GM19043 (cell line): ENCODE measurements around the gene GMDS.
"Not testable (repeated sequence)": the region's sequence is repeated elsewhere in the genome, so short reads cannot be mapped to it uniquely, and the experiment has no call there.

Experiments used
- ATAC-seq: cut with Tn5 transposase; IDR thresholded peaks from one replicate; pipeline ENCODE4 v1.9.1; 2021; ENCODE audit warnings: low read depth; ENCODE audit not compliant: unreplicated experiment

GMDS gene

DNA sequence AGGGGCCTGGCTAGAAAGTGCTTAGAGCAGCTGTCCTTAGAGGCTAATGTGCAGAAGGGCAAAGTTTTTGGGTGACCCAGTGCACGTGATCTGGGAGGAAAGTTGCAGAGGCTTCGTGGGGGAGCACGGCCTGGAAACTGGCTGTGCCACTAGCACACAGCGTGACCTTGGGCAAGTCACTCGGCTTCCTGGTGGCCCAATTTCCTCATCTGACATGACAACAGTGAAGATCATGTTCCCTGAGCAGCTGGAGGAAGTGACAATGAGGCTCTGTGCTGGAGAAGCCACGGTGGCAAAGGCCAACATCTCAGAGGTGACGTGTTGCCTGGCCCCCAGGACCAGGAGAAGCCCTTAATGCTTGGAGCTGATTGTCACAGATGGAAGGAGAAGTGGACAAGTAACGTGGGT, 536.2 kb downstream of the GMDS start:
- no peak for ATAC-seq

DNA sequence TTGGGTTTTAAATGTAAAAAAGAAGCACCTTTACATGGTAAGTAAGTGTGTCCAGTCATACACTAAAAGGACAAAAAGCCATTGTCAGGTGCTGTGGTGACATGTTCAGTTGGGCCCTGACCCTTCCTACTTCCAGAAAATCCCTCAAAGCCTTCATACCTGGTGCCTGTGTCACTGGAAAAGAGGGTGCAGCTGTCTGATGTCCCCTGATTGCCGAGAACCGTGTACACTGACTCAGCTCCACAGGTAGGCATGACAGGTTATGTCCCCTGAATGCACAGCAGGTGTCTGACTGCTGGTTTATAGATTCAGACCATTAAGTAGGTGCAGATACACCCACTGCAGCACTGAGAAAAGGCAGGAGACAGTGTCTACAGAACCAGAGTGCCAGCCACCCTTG, 536.6 kb downstream of the GMDS start:
- ATAC-seq, result no peak

DNA sequence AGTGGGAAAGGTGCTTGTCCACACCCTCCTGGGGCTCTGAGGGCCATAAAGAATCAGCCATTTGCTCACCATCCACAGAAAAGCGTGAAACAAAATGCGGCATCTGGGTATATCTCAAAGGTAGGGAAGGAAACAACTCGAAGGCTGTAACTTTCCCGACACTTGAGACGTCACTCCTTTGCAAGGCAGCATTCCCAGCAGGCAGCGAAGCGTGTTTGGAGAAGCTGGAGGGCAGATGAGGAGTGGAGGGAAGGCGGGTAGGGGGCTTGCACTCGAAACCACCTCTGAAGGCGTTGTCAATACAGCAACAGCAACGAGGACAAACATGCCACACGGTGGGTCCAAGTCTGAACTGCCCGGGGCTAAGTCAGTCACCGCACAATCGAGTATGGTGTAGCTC, 537.3 kb downstream of the GMDS start:
- no peak for ATAC-seq

DNA sequence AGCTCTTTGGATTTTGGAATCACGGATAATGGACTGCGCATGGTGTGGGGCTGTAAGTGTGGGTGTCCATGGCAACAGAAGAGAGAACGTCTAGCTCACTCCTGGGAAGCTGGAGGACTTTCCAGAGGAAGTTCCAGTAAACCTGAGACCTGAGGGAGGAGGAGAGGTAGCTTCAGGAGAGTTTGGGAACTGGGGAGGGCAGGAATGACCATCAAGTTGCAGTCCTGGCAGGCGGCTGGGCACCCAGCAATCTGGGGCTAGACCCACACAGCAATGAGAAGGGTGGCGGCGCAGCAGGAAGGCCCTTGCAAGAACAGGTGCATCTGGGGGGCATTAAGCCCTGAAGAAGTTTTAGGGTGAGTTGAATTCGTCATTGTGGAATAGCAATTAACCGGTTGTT, 539.8 kb downstream of the GMDS start:
- no peak for ATAC-seq

DNA sequence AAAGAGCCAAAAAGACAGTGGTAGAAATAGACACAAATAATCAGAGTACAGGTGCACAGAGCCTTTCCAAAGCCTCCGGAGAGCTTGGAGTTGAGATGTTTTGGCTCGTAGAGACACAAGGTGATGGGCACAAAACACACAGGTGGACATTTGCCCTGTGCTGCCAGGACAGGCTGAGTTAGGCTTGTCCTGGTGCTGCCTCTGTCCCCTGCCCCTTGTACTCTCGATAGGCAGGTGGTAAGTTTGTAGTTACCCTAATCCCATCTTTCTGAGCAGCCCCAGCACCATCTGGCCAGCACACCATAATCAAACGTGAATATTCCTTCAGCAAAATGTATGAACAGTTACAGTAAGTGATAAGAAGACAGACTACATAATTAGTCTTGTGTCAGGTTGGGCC, 540.2 kb downstream of the GMDS start:
- ATAC-seq, result no peak

DNA sequence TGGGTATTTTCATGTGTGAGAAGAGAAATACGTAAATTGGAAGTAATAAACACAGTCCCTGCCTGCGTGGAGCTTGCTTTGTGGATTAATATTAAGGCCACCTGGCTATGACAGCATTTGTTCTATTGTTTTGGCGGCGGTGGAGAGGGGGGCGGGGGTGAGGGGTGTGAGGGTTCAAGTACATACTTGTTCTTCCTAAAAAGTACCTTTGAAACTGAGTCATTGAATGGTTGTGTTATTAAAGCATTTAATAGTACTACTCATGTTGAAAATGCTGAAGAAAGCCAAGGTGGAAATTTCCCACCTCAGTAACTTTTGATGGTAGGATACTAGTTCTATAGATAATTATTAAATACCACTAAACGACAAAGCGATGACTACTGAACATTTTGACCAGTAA, 540.7 kb downstream of the GMDS start:
- no peak for ATAC-seq

DNA sequence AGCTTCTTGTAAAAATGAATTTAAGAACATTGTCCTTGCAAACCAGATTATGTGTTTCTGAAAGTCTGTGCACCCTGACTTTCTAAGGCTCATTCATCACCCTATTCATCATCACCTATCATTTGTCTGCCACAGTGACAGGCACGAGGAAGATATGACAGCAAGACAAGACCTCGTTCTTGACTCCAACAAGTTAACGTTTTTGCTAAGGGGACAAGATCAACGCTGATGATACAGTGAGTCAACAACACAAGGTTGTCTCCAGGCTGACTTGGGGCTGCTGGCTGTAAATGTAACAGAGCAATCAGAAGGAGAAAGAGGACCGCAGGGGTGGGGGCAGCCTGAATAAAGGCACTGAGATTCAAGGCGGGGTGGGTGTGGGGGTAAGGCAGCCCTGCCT, 541.5 kb downstream of the GMDS start:
- ATAC-seq, result no peak

DNA sequence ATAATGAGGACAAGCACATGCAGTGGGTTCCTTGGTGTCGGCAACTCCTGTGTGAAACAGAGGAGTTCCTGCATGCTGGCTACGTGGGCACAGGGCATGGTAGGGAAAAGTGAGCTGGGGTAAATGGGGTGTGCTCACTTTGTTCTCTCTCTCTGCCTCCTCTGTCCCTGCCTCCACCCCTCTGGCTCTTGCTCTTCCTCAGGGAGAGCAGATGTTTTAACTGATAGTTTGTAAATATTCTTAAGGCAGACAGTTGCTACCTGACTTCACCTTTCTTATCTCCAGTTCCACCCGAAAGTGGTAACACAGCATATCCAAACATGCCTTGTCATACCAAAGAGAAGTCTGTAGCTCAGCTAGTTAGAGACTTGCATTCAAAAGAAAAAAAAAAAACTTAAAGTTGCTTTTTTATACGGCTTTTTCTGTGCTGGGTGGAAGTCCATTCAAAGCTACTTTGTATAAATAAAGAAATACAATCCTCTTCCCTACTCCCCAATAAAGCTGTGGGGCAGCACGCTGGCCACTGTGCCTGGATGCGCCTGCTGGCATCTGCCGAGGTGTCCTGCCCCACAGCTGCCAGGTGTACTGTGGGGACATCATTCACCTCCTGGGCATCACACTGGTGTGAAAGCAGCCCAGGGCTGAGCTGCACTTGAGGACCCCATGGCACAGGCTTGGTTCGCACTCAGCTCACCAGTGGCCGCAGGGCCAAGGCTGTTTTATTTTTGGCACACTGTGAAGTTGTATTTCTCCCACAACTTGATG, 542.1 kb downstream of the GMDS start:
- no peak for ATAC-seq

DNA sequence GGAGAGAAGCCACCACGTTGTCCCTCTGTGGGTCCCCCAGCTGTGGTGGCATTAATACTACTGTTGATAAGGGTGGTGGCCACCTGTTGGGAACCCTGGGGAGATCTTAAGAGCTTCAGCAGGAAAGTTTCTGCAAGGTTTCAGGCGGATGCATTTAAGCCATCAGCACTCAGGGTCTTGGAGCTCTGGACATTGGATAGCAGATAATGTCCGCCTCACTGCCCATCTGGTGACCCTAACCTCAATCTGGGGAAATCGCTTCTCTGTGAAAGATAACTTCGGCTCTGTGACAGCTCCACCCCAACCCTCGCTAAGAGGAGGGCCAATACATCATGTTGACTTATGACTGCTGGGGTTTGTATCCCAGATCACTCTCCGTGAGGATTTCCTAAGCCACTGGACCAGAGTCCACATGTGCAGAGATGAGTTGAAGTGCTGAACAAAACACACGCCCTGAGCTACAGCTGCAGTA, 542.8 kb downstream of the GMDS start:
- ATAC-seq, result no peak

DNA sequence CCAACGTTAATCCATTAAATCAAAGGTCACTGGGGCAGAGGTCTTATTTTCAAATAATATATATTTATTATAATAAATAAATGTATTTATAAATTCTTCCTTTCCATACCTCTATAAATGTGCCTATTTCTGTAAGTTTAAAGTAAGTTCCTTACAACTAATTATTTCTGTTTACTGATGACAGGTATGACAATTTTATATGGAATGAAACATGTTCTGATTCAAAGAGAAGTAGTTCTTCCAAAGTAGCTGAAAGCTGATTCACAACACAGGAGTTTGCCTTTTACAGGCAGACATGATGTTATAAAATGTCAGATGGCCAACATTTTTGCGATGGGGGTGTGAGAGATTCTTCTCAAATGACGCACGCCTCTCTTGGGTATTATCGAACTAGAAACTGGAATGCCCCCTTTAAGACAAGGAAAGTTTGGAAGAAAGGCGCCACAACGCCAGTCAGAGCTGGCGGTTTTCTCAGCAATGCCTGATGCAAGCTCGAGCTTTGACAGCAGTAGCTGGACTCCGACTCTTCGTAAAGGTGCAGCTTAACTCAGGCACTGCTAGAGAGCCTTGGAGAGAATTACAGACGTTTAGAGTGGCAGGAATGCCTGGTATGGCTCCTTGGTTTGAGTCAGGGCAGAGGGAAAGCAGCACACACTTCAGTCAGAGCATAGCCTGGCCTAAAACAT, 543.6 kb downstream of the GMDS start:
- no peak for ATAC-seq

DNA sequence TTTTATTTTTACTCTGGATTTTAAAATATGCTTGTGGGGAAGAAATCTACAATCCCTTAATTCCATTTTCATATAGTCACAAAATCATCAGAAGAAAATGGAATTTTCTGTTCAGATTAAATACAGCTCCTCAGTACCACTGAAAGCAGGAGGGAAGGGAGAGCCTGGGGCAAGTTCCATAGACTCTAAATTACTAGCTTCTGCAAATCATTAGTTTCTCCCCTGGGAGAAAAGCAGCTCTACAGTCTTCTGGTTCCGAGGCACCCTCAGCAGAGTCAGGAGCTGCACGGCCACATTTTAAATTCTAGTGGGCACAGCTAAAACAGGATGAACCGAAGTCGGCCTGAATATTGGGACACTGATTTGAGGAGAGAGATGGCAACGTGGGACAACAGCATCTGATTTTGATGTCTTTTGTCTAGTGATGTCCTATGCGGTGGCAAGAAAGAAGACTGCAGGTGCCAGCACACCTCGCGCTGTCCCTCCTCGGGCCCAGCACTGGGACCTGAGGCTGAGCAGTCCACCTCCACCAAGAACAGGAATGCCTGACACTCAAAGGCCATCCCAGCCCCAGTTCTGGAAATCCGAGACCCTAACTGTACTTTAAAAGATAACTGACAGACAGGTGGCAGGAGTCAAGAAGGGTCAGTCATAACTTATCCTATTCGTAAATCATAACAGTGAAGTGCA, 545.0 kb downstream of the GMDS start:
- ATAC-seq, result no peak

DNA sequence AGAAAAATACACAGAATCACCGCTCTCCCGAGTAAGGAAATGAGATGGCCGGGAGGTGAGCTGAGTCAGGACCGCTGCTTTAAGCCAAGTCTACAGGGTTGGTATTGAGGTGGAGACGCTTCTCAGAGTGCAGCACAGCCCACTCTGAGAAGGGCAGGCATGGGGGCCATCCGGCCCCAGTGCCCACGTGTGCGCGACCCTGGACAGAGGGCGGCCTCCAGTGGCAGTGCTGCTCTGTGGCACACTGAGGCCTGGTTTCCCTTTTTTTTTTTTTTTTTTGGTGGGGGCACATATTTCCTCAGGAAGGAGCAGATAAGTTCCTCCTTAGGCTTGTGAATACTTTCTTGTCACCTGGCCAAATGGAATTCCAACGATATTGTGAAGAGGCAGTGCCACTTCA, 546.9 kb downstream of the GMDS start:
- ATAC-seq, result no peak

DNA sequence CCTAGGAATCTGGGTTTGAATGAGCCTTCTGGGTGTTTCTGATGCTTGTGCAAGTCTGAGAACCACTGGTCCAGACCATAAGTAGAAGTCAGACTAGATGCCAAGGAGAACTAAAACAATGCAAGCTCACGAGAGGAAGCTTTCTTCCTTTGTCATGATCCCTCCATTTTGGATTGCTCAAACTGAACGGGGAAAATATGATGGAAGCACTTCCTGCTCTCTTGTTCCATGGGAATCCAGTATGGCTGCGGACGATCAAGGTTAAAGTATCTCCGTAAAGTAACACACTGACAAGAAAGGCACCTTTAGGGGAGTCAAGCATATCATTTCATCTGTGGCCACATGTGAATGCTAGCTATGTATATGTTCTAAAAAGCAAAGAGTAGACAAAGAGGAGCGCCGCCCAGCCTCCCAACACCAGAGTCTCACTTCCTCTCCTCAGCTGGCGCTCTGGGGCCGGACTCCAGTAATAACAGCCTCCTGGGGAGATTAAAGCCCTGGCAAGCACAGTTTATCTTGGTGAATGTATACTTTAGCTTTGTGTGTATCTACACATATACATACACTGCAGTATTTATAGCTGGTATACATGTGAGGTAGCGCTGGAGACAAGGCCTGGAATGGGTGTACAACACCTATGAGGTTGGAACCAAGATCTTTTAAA, 547.6 kb downstream of the GMDS start:
- no peak for ATAC-seq

DNA sequence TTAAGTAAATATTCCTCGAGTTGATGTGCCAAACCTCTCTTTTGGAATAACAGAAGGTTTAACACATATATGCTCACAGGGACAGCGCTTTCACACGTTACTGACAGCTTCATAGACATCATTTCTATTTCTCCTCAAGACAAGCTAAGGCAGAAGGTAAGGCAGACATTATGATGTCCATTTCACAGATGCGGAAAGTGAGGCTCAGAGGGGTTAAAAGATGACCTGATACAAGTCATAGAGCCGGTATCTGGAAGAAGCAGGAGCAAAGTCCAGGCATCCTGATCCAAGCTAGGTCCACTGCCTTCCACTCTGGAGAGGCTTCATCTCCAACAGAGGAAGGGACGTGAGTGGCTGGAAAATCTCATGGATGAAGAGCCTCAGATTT, 548.9 kb downstream of the GMDS start:
- no peak for ATAC-seq

DNA sequence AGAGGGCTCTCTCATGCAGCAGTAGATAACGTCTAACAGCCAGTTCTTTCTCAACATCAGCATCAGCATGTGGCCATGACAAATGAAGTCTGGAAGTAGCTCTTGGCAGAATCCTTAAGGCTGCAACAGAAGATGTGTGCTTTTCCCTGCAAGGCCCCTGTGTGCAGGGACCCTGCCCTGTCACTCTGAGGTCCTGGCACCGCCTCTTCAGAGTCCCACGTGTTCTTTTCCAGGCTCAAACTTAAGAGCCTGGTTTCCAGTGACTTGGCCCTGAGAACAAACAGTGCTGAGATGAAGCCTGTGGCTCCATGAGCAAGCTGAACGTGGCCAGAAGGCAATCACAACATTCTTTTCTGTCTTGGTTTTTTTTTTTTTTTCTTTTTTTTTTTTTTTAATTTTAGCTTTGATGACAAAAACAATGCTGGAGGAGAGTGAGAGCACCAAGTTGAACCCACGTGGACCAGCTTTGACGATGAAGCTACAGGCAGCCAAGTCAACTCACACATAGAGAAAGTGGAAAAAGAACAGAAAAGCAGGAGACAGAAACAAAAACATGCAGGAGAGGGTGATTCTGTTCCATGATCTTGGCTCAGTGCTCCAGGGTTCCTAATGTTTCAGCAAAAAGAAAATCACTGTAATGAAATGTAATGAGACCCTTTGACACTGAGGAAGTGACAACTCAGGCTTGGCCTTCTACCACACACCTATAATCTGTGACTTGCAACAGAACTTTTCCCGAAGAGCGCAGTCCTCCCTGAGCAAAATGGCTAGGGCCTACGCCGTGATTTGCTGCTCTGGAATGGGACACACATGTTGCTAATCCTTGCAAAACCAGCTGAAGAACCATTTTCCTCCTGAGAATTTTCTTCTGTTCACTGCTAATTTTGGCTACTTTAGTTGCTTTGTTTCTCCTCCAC, 549.6 kb downstream of the GMDS start:
- ATAC-seq, result no peak

DNA sequence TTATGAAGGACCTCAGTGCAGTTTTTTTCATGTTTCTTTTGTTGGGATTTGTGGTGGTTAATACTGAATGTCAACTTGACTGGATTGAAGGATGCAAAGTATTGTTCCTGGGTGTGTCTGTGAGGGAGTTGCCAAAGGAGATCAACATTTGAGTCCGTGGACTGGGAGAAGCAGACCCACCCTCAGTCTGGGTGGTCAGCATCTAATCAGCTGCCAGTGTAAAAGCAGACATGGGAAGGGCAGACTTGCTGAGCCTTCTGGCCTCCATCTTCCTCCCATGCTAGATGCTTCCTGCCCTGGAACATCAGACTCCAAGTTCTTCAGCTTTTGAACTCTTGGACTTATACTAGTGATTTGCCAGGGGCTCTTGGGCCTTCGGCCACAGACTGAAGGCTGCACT, 553.6 kb downstream of the GMDS start:
- ATAC-seq, result not testable (repeated sequence)

DNA sequence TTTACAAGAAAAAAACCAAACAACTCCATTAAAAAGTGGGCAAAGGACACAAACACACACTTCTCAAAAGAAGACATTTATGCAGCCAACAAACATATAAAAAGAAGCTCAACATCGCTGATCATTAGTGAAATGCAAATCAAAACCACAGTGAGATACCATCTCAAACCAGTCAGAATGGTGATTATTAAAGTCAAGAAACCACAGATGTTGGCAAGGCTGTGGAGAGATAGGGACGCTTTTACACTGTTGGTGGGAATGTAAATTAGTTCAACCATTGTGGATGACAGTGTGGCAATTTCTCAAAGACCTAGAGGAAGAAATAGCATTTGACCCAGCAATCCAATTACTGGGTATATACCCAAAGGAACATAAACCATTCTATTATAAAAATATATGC, 554.7 kb downstream of the GMDS start:
- not testable (repeated sequence) for ATAC-seq

DNA sequence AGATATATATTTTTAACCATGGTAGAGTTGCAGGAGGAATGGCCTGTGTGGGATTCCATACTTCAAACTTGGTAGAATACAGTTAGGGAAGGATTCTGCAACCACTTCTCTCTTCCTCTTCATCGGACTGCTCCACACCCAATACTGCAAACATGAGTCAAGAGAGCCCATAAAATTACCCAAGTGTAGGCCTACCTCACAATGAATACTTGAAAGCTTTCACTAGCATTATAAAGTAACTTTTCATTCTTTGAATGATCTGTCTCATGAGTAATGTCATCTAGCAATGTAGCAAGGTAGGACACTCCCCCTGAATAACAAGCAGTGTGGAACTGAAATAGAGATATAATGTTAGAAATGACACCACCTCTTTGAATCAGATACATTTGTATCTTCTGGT, 556.3 kb downstream of the GMDS start:
- ATAC-seq, result no peak

DNA sequence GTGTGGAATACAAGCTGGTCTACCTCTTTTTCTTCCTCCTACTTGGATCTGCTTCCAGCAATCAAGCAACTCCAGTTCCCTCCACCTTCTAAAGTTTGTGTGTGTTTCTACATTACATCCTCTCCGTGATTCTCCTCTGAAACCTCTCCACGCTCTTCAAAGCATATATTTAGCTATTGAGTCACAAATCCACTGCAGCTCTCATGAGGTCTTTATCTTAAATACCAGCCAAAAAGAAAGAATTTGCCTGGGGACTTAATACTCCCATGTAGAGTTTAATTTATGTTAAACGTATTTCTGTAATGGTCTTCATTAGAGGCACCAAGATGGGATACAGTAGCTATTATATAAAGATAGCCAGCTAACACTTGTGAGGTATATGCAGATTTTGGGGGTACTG, 557.0 kb downstream of the GMDS start:
- ATAC-seq, result no peak

DNA sequence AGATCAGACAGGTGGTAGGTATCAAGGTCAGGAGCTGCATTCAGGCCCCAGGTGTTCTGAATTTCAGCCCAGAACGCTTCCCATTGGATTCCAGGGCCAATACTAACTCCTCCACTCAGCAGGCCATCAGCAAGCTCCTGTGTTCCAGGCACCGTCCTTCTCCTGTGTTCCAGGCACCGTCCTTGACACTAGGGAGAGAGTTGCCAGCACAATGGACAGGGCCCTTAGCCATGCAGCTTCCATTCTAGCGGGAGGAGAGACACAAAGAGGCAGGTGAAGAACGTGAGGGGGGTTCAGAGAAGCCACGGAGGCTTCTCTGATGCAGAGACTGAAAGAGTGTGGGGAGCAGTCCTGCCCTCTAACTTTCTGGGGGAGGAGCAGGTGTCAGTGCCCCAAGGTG, 558.0 kb downstream of the GMDS start:
- no peak for ATAC-seq
